Thoracic aorta (tissue), 2 donors: Measurements from ENCODE around the gene MDFI. TPM values are rescaled to one million over a fixed set of nuclear protein-coding genes. Genes with fewer than 3 reads are reported as not detected.
A peak's percentile ranks its signal among the peaks of the same experiment; 100 is the strongest.

Experiments
- ATAC-seq: fragments of 150-250 bp; one replicate; pipeline ENCODE4 v1.8.0; 2017; ENCODE audit warnings: low read depth; ENCODE audit not compliant: insufficient number of reproducible peaks, low FRiP score
- DNase-seq: peaks from one replicate; pipeline ENCODE4 v3.0.0-alpha.2; 2020; ENCODE audit warnings: low spot score
- H3K27ac ChIP-seq, 2 donors: fragments of 200-600 bp; sonication (generic); 1 replicate in 1 of 2; 2 replicates in 1 of 2; pipeline ENCODE4 v1.5.1; 2016; ENCODE audit warnings: mild to moderate bottlenecking in 2 of 2, moderate library complexity in 2 of 2
- H3K27me3 ChIP-seq: fragments of 200-600 bp; sonication (generic); replicated peaks from 2 replicates; pipeline ENCODE4 v1.6.0; 2016; ENCODE audit warnings: mild to moderate bottlenecking; ENCODE audit not compliant: insufficient read depth
- H3K36me3 ChIP-seq: fragments of 200-600 bp; sonication (generic); one replicate; pipeline ENCODE4 v1.5.1; 2016
- H3K4me1 ChIP-seq, 2 donors: fragments of 200-600 bp; sonication (generic); 1 replicate in 1 of 2; 2 replicates in 1 of 2; pipeline versions ENCODE4 v1.5.1 to v1.6.0; 2016; ENCODE audit warnings: low read depth in 2 of 2, mild to moderate bottlenecking in 1 of 2; ENCODE audit not compliant: control insufficient read depth in 1 of 2
- H3K4me3 ChIP-seq: fragments of 200-600 bp; sonication (generic); 2 replicates; pipeline ENCODE4 v1.5.1; 2016; ENCODE audit warnings: mild to moderate bottlenecking
- H3K9me3 ChIP-seq: fragments of 200-600 bp; sonication (generic); 2 replicates; pipeline ENCODE4 v1.5.1; 2016
- total RNA-seq, 2 donors: library from RNA; depleted of rRNA; stranded (reverse); fragments of >200 nt; gene quantifications; one replicate each; pipeline versions ENCODE4 v1.1.0 to v1.2.3, GENCODE V29; 2016
- TF ChIP-seq, protein P1 (sequence below): fragments of 200-600 bp; sonication (generic); IDR thresholded peaks from one replicate; pipeline ENCODE4 v1.5.1; 2019; ENCODE audit warnings: antibody characterized with exemption

Gene MDFI
- total RNA-seq, 2 donors from 2014 or later: 5.1 to 10.3 TPM

GRCh38 chr6:41638935-41639808 lies 904 bp downstream of the MDFI start:
- Histone ChIP-seq H3K4me3 (peak overlapping the region; percentile 66), H3K36me3 (no peaks in the 10 kb centered on the region), H3K27me3 (peaks cover 8% of the 10 kb centered on the region), H3K27ac (no peak overlapping the region), H3K9me3 (no peaks in the 10 kb centered on the region), H3K4me1 (peaks cover 12 to 26% of the 10 kb centered on the region in 2 donors)
- TF ChIP-seq, protein P1, sequence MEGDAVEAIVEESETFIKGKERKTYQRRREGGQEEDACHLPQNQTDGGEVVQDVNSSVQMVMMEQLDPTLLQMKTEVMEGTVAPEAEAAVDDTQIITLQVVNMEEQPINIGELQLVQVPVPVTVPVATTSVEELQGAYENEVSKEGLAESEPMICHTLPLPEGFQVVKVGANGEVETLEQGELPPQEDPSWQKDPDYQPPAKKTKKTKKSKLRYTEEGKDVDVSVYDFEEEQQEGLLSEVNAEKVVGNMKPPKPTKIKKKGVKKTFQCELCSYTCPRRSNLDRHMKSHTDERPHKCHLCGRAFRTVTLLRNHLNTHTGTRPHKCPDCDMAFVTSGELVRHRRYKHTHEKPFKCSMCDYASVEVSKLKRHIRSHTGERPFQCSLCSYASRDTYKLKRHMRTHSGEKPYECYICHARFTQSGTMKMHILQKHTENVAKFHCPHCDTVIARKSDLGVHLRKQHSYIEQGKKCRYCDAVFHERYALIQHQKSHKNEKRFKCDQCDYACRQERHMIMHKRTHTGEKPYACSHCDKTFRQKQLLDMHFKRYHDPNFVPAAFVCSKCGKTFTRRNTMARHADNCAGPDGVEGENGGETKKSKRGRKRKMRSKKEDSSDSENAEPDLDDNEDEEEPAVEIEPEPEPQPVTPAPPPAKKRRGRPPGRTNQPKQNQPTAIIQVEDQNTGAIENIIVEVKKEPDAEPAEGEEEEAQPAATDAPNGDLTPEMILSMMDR: no peak
- ATAC-seq: no peak
- DNase-seq: no peak

DNA sequence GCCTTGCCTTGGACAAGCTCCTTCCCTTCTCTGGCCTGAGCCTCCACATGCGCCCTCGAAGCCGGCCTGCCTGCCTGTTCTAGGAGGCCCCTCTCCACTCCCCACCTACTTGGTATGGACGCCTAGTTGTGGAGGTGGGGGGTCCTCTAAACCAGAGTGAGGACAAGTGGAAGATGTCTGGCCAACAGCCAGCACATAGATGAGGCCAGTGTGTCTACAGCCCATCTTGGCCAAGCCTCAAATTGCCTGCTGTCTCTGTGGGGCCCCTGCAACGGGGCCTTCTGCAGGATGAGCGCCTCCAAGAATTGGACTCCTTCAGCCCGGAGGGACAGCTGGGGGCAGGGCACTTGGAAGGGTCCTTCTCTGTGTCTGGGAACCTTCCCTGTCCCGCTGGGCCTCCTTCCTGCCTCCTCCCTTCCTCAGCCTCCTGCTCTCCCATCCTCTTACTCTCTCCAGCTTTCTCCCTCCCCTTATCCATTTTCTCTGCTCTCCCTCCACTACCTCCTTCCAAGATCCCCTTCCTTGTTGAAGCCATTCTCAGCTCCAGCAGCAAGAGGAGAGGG lies 1.6 kb downstream of the MDFI start:
- peaks cover 4% of the 10 kb centered on the region for H3K27me3 ChIP-seq
- DNase-seq (no peak), ATAC-seq (no peak)
- H3K4me1 ChIP-seq: peaks cover 12 to 26% of the 10 kb centered on the region in 2 donors
- TF ChIP-seq, protein P1: no peak
- H3K4me3 ChIP-seq: no peak overlapping the region
- H3K36me3 ChIP-seq: no peaks in the 10 kb centered on the region
- H3K27ac ChIP-seq: no peak overlapping the region
- H3K9me3 ChIP-seq: no peaks in the 10 kb centered on the region

DNA sequence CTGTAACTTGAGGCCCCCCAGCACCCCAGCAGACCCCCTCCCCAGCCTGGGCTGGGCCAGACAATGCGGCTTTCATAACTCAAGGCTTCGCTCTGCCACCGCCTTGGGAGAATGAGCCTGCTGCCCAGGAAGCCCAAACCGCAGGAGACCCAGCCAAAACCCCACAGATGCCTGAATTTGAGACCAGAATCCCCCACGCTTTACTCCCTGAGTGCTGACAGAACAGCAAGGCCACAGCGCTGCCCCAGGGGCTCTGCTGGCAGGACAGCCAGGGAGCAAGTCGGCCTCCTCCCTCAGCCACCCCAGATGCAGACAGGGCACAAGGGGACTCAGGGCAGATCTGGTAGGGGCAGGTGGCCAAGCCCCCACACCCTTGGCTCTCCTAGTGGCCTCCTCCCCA lies 2.2 kb downstream of the MDFI start:
- TF ChIP-seq, protein P1: no peak
- H3K4me1 ChIP-seq: peaks cover 12 to 26% of the 10 kb centered on the region in 2 donors
- H3K9me3 ChIP-seq: no peaks in the 10 kb centered on the region
- peaks cover 4% of the 10 kb centered on the region for H3K27me3 ChIP-seq
- no peaks in the 10 kb centered on the region for H3K36me3 ChIP-seq
- DNase-seq: no peak
- no peak for ATAC-seq
- no peak overlapping the region for H3K4me3 ChIP-seq
- no peak overlapping the region for H3K27ac ChIP-seq

DNA sequence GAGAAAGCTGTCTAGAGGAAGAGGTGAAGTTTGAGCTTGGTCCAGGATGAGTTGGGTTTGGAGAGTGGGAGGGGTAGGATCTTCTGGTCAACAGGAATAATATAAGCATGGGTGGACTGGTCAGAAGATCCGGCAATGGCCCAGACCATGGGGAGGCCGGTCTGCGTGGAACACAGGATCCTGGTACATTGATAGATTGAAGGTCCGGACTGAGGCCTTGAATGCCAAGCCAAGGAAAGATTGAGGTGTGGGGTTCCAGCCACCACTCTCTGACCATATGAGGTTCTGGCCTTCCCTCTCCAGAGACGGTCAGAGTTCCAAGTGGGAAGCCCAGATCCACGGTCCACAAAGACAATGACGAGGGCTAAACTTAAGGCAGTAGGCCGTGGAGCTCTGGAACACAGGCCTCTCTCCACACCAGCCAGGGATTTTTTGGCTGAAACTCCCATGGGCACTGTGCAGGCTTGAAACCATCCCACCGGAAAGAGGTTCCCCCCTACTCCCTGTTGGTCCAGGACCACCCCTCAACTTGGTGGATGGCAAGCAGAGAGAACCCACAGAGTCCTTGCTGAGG lies 3.2 kb downstream of the MDFI start:
- H3K4me3 ChIP-seq: no peak overlapping the region
- ATAC-seq (no peak), DNase-seq (no peak)
- H3K27ac ChIP-seq: no peak overlapping the region
- H3K4me1 ChIP-seq: peaks cover 12 to 26% of the 10 kb centered on the region in 2 donors
- H3K27me3 ChIP-seq: peaks cover 4% of the 10 kb centered on the region
- H3K36me3 ChIP-seq: no peaks in the 10 kb centered on the region
- no peaks in the 10 kb centered on the region for H3K9me3 ChIP-seq
- TF ChIP-seq, protein P1: no peak
